GM18526 (cell line): ENCODE data around the gene GAPVD1.

ENCODE experiments used
- POLR2A ChIP-seq: IDR thresholded peaks from 3 replicates; pipeline ENCODE4 v1.6.1; 2011; ENCODE audit not compliant: insufficient read length; ENCODE audit errors: extremely low read depth

The GAPVD1 gene

DNA sequence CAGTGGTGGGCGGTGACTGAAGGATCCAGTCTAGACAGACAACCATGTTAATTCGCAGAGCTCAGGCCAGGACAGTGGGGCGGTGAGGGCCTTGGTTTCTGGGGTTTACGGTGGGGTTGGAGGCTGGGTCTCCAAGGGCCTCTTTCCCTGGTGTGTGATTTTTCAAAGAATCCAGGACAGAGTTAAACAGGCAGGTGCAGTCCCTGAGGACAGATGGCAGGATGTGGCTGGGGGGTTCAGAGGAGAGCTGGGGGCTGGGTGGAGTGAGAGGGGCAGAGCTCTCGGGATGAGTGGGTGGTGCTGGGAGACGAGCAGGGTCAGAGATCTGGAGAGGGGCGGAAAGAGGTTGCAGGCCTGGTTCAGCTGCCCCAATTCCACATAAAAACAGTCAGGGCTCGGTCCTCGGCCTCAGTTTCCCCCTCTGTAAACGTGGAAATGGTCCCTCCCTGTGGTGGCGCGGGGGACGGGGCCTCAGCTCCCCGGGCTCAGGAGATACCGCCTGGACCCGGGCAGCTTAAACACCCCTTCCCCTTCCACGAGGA lies 145.9 kb downstream of the GAPVD1 start:
- no peak for TF ChIP-seq POLR2A

DNA sequence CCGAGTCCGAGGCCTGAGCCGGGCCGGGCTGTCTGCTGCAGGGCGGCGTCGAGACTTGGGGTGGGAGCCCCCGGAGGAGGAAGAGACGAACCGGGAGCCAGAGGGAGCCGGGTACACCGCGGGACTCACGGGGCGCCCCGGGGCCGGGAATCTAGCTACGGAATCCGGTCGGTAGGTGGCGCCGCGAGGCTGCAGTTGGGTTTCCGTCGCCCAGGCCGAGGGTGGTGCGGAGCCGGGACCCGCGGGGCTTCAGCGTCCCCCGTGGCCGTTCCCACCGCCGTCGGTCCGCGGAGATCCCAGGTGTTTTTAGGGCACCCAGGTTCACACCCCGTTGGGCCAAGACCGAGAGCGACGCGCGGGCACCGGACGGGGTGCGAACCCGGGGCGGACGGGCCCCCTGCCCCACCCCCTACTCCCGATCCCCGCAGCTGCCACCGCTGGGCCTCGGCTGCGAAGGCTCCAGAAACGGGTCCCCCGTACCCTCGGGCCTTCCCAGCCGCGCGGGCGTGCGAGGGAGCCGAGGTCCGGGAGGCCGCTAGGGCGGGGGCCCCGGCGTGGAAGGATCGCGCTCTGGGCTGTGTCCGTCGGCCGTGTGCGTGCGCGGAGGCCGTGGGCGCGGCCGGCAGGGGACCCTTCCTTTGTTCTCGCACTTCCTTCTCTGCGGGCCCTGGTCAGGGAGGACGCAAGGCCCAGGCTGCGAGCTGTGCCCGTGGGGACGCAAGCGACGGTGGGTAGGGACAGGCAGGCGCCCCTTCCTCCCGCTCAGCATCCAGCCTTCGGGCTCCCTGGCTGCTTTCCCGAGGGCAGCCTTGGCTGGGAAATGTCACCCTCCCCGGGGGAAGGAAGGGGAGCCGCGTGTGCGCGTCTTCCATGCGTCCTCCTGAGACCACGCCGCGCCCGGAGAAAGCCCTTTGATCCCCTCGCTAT lies 146.6 kb downstream of the GAPVD1 start:
- no peak for TF ChIP-seq POLR2A

DNA sequence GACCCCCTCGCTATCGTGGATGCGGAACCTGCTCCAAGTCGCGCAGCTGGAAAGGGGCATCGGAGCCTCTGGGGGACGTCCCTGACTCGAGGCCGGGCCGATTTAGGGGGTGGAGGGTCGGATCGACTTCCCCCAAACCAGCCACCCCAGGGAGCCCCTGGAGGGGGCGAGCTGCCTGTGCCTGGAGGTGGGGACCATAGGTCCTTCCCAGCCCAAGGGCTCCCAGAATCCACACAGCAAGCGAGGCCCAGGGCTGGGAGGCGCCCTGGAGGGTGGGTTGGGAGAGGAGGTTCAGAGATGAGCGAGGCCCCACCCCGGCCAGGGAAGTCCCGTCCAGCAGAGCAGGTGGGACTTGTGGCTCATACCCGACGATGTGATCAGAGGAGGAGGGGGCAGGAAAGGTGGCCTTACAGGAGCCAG lies 147.6 kb downstream of the GAPVD1 start:
- no peak for TF ChIP-seq POLR2A

DNA sequence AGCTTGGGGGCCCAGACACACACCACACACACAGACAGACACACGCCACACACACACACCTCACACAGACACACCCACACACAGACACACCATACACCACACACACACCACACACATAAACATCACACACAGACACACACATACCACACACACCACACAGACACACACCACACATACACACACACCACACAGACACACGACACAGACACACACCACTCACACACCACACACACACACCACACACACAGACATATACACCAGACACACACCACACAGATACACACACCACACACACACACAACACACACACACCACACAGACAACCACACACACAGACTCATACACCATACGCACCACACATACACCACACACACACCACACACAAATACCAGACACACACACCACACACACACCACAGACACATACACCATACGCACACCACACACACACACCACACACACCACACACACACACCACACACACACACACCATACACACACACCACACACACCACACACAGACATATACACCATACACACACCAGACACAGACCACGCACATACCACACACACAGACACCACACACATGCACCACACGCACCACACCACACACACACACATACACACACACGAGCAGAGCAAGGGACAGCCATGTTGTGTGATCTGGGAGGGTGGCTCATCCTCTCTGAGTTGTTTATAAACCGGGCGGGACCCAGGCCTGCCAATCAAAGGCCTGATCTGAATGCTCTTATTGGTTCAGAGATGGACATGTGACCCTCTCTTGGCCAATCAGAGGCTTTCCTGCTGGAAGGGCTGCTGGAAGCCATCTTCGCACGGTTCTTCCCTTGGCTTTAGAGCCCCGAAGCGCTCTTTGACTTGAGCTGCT lies 148.3 kb downstream of the GAPVD1 start:
- no peak for TF ChIP-seq POLR2A

DNA sequence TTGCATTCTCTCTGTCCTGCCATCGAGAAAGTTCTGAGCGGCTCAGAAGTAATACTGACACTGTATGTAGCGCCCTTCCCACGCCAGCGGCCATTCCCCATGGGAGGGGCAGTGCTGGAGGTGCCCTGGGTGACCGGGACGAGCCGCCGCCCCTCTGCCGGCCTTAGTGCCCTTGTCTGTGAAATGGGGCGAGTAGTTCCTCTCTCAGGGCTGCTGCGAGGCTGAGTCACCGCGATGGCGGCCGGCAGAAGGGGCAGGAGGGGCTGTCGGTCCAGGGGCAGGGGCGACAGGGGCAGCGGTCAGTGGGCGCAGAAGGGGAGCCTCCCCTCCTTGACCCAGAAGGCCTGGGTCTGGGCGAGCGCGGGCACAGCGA lies 148.9 kb downstream of the GAPVD1 start:
- TF ChIP-seq POLR2A, result no peak

DNA sequence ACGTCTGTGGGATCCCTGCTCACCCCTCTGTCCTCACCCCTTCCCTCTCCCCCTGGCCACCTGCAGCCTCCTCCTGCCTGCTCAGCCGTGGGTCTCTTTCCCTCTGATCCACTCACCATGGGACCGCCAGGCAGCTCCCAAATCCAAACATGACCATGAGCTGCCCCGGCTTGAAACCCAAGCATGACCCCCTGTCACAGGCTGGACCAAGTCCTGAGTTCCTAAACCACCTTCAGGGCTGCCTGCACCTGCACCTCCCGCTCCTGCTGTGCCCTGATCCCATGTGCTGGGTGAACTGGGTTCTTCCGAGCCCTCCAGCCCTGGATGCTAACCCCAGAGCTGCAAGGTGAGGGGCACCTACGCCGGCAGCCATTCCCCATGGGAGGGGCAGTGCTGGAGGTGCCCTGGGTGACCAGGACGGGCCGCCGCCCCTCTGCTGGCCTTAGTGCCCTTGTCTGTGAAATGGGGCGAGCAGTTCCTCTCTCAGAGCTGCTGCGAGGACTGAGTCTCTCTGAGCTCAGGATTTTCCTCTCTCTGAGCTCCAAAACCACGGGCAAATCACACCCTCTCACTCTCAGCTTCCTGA lies 149.6 kb downstream of the GAPVD1 start:
- TF ChIP-seq POLR2A, result no peak

DNA sequence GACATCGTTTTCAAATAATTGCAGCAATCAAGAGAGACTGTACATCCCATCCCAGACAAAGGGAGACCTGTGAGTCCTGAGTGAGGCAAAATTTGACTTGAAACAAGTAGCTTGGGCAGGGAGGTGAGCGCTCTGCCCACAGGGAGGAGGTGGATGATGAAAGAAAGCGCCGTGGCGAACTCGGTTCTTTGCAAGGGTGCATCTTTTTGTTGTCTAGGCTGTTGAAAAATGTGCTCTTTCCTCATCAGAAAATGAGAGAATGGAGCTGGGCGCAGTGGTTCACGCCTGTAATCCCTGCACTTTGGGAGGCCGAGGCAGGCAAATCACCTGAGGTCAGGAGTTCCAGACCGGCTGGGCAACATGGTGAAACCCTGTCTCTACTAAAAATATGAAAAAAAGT lies 150.5 kb downstream of the GAPVD1 start:
- TF ChIP-seq POLR2A, result no peak

DNA sequence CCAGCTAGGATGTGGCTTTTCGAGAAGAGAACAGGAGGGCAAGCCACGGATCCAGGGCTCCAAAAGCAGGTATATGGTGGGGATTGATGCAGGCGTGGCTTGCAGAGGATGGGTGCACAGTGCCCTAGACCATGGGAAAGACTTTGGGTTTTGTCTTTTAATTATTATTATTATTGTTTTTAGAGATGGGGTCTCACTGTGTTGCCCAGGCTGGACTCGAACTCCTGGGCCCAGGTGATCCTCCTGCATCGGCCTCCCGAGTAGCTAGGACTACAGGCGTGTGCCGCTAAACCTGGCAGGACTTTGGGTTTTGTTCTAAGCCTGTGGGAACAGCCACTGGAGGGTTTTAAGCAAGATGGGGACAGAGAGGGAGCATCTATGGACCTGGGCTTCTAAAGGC lies 152.0 kb downstream of the GAPVD1 start:
- TF ChIP-seq POLR2A, result no peak

DNA sequence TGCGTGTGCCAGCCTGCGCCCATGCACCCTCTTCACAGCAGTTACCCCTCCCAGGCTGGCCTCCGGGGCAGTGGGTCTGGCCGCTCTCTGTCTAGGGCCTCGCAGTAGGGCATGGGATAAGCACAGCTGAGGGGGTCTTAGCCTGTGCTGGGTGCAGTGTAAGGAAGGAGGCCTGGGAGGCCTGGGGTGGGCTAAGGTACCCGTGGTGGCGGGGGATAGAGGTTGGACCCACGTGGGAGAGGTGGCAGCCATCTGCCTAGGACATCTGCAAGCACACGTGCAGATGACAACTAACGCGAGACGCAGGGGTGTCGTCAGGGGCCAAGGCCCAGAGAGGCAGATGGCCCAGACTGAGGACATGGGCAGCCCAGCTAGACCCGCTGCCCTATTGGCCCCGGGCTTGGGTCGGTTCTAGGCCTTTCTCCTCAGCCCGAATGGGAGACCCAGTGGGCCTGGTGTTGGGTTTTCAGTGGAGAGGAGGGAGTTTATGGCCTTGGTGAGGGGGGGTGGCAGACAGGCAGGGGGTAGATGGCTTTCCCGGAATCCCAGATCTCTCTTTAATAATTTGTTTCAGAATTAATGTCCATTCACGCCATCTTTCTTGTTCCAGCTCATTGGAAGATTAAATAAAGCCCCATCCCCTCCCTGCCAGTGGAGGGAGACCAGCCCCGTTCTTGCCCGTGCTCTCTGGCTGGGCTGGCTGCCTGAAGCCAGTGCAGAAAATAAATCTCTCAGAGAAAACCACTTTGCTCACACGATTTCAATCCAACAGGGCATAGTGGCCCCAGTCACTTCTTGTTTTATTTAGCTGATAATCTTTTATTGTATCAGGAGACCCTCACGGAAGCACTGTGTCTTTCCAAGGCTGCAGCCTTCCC lies 154.2 kb downstream of the GAPVD1 start:
- no peak for TF ChIP-seq POLR2A

DNA sequence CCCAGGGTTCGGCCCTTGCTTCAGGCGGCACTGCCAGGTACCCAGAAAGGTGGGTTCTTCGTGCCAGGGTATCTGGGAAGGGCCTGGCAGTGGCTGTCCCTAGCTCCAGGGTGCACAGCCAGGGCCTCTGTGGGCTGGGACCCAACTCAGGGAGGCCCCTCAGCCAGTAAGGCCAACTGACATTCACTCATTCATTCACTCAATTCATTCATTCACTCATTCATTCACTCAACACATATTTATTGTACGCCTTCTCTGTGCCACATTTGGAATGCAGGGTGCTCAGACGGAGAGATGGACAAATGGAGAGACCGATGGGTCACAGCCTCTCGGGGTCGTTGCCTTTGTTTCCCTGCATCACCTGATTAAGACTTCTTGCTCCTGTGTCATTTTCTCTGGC lies 154.9 kb downstream of the GAPVD1 start:
- no peak for TF ChIP-seq POLR2A
